Lower lobe of right lung (tissue), 2 donors: Measurements from ENCODE around the gene SPG11. TPM values are rescaled to one million over a fixed set of nuclear protein-coding genes. Genes with fewer than 3 reads are reported as not detected.

ENCODE experiments used
- ATAC-seq, 2 donors: fragments of 200-7000 bp; cut with Tn5 transposase; one replicate each; pipeline ENCODE4 v1.9.1; 2020 to 2022; ENCODE audit warnings: mild to moderate bottlenecking in 2 of 2, moderate library complexity in 2 of 2
- DNase-seq: peaks from one replicate; pipeline ENCODE4 v3.0.0-alpha.2; 2020
- H3K27ac ChIP-seq: fragments of 200-600 bp; one replicate; pipeline ENCODE4 v1.8.0; 2022
- H3K27me3 ChIP-seq: fragments of 200-600 bp; one replicate; pipeline ENCODE4 v1.8.0; 2022; ENCODE audit warnings: low read depth
- H3K36me3 ChIP-seq: fragments of 200-600 bp; one replicate; pipeline ENCODE4 v1.8.0; 2022; ENCODE audit warnings: mild to moderate bottlenecking
- H3K4me1 ChIP-seq: fragments of 200-600 bp; one replicate; pipeline ENCODE4 v1.8.0; 2022
- H3K4me3 ChIP-seq: fragments of 200-600 bp; one replicate; pipeline ENCODE4 v1.8.0; 2022; ENCODE audit warnings: mild to moderate bottlenecking
- H3K9me3 ChIP-seq: fragments of 200-600 bp; one replicate; pipeline ENCODE4 v1.8.0; 2022
- intact Hi-C: fragments of 100-400 bp; cut with DNase I; formaldehyde crosslinking; loops from one replicate; pipeline ENCODE4 v1.11.0; 2022
- total RNA-seq: library from RNA; stranded (reverse); fragmentation: NEBNext Ultra II Directional; extraction: Animal tissue kit (Norgen Biotek cat#: 25700); gene quantifications from one replicate; pipeline ENCODE4 v1.2.1, GENCODE V29; 2021
- TF ChIP-seq, protein P1 (sequence below): fragments of 200-600 bp; IDR thresholded peaks from one replicate; pipeline ENCODE4 v1.8.0; 2022; ENCODE audit warnings: antibody characterized with exemption, mild to moderate bottlenecking
- donor health status: DM: no; HTN: yes; CAD: no; lungs with severe emphysema.

SPG11 gene
- total RNA-seq, 1 donor from 2014 or later: 99.7 TPM

DNA sequence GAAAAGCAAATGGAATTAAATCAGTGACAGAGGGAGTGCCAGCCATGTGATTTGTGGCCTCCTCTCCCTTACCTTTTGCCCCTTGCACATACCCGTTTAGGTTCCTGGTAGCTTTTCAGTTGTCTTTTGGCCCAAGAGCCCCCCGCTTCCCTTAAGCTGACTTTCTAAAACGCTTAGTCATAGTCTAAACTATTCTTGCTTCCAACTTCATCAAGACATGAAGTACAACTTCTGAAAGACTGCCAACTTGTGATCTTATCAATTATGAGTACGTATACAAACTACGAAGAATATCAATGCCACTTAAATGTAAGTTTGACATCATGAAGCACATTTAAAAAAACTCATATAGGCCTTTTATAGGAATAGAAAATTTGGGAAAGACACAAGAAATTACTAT is 64.6 kb downstream of the SPG11 start:
- intact Hi-C loops: no loop called here
- H3K27ac ChIP-seq: no peak overlapping the region
- ATAC-seq (no peak), DNase-seq (no peak)
- TF ChIP-seq, protein P1, sequence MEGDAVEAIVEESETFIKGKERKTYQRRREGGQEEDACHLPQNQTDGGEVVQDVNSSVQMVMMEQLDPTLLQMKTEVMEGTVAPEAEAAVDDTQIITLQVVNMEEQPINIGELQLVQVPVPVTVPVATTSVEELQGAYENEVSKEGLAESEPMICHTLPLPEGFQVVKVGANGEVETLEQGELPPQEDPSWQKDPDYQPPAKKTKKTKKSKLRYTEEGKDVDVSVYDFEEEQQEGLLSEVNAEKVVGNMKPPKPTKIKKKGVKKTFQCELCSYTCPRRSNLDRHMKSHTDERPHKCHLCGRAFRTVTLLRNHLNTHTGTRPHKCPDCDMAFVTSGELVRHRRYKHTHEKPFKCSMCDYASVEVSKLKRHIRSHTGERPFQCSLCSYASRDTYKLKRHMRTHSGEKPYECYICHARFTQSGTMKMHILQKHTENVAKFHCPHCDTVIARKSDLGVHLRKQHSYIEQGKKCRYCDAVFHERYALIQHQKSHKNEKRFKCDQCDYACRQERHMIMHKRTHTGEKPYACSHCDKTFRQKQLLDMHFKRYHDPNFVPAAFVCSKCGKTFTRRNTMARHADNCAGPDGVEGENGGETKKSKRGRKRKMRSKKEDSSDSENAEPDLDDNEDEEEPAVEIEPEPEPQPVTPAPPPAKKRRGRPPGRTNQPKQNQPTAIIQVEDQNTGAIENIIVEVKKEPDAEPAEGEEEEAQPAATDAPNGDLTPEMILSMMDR: no peak
- no peaks in the 10 kb centered on the region for H3K27me3 ChIP-seq
- no peaks in the 10 kb centered on the region for H3K9me3 ChIP-seq
- no peaks in the 10 kb centered on the region for H3K4me1 ChIP-seq
- peaks cover 96% of the 10 kb centered on the region for H3K36me3 ChIP-seq
- H3K4me3 ChIP-seq: no peak overlapping the region

DNA sequence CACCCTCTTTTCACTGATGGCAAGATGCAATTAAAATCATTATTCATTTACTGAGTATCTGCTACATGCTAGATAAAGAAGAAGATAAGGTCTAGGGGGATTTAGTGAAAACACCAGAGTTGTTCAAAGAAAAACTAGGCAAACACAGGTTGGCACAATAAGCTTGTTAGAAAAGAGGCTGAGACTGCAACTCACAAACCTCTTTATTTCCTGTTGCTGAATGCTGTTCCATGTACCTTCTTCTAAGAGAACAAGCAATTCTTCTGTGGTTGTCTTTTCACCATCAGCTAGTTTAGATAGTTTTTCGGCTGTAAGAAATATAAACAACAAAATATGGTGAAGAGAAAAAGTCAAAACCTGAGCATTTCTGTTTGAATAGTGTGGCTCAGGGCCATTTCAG is 65.4 kb downstream of the SPG11 start:
- no peak overlapping the region for H3K27ac ChIP-seq
- no peaks in the 10 kb centered on the region for H3K4me1 ChIP-seq
- intact Hi-C loops: no loop called here

DNA sequence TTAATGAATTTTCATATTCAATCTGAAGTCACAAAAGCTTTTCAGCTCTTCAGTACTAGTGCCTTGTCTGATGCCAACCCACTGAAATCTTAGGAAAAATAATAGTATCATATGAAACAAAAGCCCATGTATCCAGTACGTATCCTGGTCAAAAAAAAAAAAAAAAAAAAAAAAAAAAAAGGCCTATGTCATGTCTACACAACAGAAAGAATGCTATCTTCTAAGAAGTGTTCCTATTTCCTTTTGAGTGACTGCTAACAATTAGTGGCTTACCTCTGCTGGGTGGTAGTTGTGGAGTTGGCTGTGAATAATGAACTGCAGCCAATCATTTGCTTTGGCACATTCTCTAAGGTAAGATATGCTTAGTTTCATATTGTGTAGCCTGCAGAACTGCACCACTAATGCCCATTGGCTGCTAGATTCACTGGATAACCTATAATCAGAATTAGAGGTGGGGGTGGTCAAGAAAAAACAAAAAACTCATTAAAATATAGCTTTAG is 66.9 kb downstream of the SPG11 start:
- DNase-seq (no peak), ATAC-seq (no peak)
- H3K27me3 ChIP-seq: no peaks in the 10 kb centered on the region
- H3K27ac ChIP-seq: no peak overlapping the region
- no peak overlapping the region for H3K4me3 ChIP-seq
- intact Hi-C loops: no loop called here
- no peaks in the 10 kb centered on the region for H3K9me3 ChIP-seq
- TF ChIP-seq, protein P1: no peak
- peaks cover 98% of the 10 kb centered on the region for H3K36me3 ChIP-seq
- H3K4me1 ChIP-seq: no peaks in the 10 kb centered on the region

More for the DNA sequence above, 65.4 kb downstream of the SPG11 start:
- Histone ChIP-seq H3K36me3 (peaks cover 96% of the 10 kb centered on the region), H3K4me3 (no peak overlapping the region), H3K9me3 (no peaks in the 10 kb centered on the region), H3K27me3 (no peaks in the 10 kb centered on the region)
- no peak for ATAC-seq
- DNase-seq: no peak
- TF ChIP-seq, protein P1: no peak

DNA sequence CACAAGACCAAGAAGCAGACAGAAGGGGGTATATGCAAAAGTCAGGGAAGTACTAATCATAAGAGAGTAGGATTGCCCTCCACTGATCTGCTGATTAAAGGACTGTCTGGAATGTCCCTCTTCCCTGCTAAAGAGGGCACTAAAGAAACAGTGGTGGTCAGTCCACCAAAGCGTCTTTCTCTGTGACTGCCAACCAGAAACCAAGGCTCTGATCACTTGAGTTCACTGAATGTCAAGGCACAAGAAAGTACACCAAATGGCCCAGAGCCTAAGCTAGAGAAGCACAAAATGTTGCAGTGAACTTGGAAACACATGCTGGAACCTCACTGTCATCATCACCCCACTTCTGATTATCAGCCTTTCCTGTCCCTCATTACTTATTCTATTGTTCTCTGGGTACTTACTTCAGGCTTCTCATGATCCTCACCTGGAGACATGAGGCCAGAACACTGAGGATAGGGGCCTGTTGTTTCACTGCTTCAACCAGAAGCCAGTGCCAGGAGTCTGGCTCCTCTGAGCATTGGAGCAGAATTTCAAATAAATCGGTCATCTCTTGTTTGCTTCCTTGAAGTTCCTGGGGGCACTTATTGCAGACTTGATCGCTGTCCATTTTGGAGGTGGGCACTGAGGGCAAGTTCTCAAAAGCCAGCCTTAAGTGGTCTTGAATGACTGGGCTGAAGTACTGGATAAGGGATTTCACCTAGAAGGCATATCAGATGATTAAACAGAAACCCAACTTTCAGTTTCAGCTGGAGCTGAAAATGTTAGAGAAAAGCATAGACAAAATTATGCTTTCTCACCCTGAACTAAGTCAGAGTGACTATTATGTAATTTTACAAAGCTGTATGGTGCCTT is 67.6 kb downstream of the SPG11 start:
- Histone ChIP-seq H3K27ac (no peak overlapping the region), H3K27me3 (no peaks in the 10 kb centered on the region), H3K36me3 (peaks cover 98% of the 10 kb centered on the region), H3K4me3 (no peak overlapping the region), H3K4me1 (no peaks in the 10 kb centered on the region), H3K9me3 (no peaks in the 10 kb centered on the region)
- ATAC-seq (peak in 1 of 2 donors; percentile 16), DNase-seq (no peak)
- intact Hi-C loops: no loop called here
- TF ChIP-seq, protein P1: no peak

DNA sequence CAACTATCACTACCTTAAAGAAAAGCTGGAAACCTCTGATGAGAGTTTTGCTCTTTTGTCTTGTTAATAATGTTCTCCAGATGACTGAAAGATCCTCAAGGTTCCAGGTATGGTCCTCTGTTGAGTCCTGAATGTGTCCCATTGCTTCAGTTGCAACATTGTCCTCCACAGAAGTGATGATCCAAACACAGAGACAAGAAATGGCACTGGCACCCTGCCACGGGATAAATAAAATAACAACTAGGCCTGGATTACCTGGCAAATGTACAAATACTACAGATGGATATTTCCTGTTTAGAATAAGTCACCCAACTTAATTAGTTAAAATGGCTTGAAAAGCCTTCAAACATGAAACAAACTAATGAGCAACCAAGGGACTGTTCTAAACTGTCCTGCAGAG is 68.2 kb downstream of the SPG11 start:
- H3K9me3 ChIP-seq: no peaks in the 10 kb centered on the region
- H3K27me3 ChIP-seq: no peaks in the 10 kb centered on the region
- intact Hi-C loops: no loop called here
- ATAC-seq (no peak), DNase-seq (no peak)
- no peak overlapping the region for H3K4me3 ChIP-seq
- TF ChIP-seq, protein P1: no peak
- H3K27ac ChIP-seq: no peak overlapping the region
- peaks cover 98% of the 10 kb centered on the region for H3K36me3 ChIP-seq
- no peaks in the 10 kb centered on the region for H3K4me1 ChIP-seq
